Gastroesophageal sphincter (tissue), 4 donors: ENCODE data around the gene ZNF597. TPM values are rescaled to one million over a fixed set of nuclear protein-coding genes. Genes with fewer than 3 reads are reported as not detected.

Experiments
- ATAC-seq: fragments of 150-250 bp; one replicate; pipeline ENCODE4 v1.9.1; 2016; ENCODE audit warnings: mild to moderate bottlenecking, moderate library complexity
- H3K27ac ChIP-seq, 4 donors: fragments of 200-600 bp; sonication (generic) in 3 of 4; 1 replicate in 3 of 4; 2 replicates in 1 of 4; pipeline ENCODE4 v1.5.1; 2016 to 2019
- H3K27me3 ChIP-seq: fragments of 200-600 bp; sonication (generic); one replicate; pipeline ENCODE4 v1.5.1; 2019
- H3K36me3 ChIP-seq, 2 donors: fragments of 200-600 bp; sonication (generic); one replicate each; pipeline ENCODE4 v1.5.1; 2019; ENCODE audit warnings: control low read depth in 1 of 2
- H3K4me1 ChIP-seq, 3 donors: fragments of 200-600 bp; sonication (generic); 1 replicate in 2 of 3; 2 replicates in 1 of 3; pipeline ENCODE4 v1.5.1; 2016 to 2019; ENCODE audit warnings: control low read depth in 2 of 3
- H3K4me3 ChIP-seq, 2 donors: fragments of 200-600 bp; sonication (generic); one replicate each; pipeline ENCODE4 v1.5.1; 2019; ENCODE audit warnings: mild to moderate bottlenecking in 1 of 2, moderate library complexity in 1 of 2
- H3K9me3 ChIP-seq, 3 donors: fragments of 200-600 bp; sonication (generic); one replicate each; pipeline ENCODE4 v1.5.1; 2017 to 2019; ENCODE audit warnings: control low read depth in 2 of 3
- EP300 ChIP-seq: sonication (generic); formaldehyde crosslinking; IDR thresholded peaks from one replicate; pipeline ENCODE4 v1.6.1; 2017; ENCODE audit warnings: antibody characterized with exemption, mild to moderate bottlenecking
- POLR2A ChIP-seq, 2 donors: fragments of 450-650 bp; IDR thresholded peaks; one replicate each; pipeline ENCODE4 v1.6.1; 2017; ENCODE audit warnings: antibody characterized with exemption in 2 of 2, mild to moderate bottlenecking in 2 of 2, moderate library complexity in 1 of 2
- POLR2AphosphoS5 ChIP-seq: sonication (generic); formaldehyde crosslinking; IDR thresholded peaks from one replicate; pipeline ENCODE4 v1.6.1; 2017; ENCODE audit warnings: antibody characterized with exemption
- WGBS, 2 donors: methylation state at CpG; one replicate each; pipeline ENCODE4 v1.1.5; 2018; ENCODE audit warnings: low coverage in 1 of 2; 5-methylcytosine and 5-hydroxymethylcytosine counted together
- total RNA-seq, 4 donors: library from RNA; depleted of rRNA; stranded (reverse); fragments of >200 nt; gene quantifications; one replicate each; pipeline ENCODE4 v1.1.0, GENCODE V29; 2016
- TF ChIP-seq, protein P1 (sequence below), 4 experiments: fragments of 200-600 bp in 2 of 4; fragments of 450-650 bp in 2 of 4; sonication (generic) in 1 of 4; IDR thresholded peaks; one replicate each; pipeline ENCODE4 v1.5.1; 2017 to 2019; ENCODE audit warnings: antibody characterized with exemption in 4 of 4, mild to moderate bottlenecking in 2 of 4, moderate library complexity in 2 of 4

ZNF597 gene
- total RNA-seq, 4 donors from 2014 or later = 1.4 to 2.8 (median 2.2) TPM

DNA sequence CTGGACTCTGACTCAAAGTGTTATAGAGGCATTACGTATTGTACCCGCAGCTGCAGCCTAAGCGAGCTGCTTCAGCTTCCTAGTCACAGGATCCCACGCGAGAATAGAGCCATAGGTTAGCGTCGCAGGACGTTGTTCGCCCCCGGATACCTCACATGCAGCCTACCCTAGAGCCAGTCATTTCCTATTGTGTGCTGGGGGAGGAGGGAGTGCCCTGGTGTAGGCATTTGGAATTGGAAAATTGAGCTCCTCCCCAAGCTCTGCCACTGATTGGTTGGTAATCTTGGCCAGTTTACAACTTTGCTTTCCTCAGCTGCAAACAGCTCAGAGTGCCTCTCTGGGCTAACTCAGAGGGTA, 706 bp upstream of the ZNF597 start:
- peak overlapping the region; percentile 54 to 62 for H3K4me3 ChIP-seq
- TF ChIP-seq POLR2AphosphoS5 = no peak
- peak overlapping the region; percentile 44 to 80 (median 76) for H3K27ac ChIP-seq
- no CpG with 5 or more reads among the region's 10 CpGs for WGBS, 2 donors
- H3K36me3 ChIP-seq = peaks cover 0 to 32% of the 10 kb centered on the region in 2 donors
- peak; percentile 51 for ATAC-seq
- H3K27me3 ChIP-seq = no peaks in the 10 kb centered on the region
- H3K9me3 ChIP-seq = peaks cover 0 to 31% (median 0%) of the 10 kb centered on the region in 3 donors
- peaks cover 0 to 21% (median 0%) of the 10 kb centered on the region in 3 donors for H3K4me1 ChIP-seq

DNA sequence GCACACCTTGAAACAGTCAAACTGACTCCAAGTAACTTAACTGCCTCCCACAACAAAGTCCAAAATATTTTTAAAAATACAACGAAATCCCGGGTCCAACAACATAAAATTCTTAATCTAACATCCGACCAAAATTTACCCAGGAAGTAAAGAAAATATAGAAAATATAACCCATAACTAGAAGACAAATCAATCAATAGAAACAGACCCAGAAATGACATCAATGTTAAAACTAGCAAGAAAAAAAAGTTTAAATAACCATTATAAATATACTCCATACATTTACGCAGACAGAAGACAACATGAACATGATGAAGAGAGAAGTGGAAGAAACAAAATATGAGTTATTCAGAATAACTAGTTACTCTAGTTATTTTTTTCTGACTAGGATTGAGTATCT, 3.7 kb downstream of the ZNF597 start:
- peaks cover 5% of the 10 kb centered on the region for H3K27me3 ChIP-seq
- H3K9me3 ChIP-seq = peaks cover 0 to 39% (median 0%) of the 10 kb centered on the region in 3 donors
- WGBS, 2 donors = 83 to 93% methylated on average over 3 to 4 of the region's 4 CpGs
- ATAC-seq = no peak
- TF ChIP-seq, protein P1, sequence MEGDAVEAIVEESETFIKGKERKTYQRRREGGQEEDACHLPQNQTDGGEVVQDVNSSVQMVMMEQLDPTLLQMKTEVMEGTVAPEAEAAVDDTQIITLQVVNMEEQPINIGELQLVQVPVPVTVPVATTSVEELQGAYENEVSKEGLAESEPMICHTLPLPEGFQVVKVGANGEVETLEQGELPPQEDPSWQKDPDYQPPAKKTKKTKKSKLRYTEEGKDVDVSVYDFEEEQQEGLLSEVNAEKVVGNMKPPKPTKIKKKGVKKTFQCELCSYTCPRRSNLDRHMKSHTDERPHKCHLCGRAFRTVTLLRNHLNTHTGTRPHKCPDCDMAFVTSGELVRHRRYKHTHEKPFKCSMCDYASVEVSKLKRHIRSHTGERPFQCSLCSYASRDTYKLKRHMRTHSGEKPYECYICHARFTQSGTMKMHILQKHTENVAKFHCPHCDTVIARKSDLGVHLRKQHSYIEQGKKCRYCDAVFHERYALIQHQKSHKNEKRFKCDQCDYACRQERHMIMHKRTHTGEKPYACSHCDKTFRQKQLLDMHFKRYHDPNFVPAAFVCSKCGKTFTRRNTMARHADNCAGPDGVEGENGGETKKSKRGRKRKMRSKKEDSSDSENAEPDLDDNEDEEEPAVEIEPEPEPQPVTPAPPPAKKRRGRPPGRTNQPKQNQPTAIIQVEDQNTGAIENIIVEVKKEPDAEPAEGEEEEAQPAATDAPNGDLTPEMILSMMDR (IDR thresholded peaks at IDR 0.05) = no peak
- no peak for TF ChIP-seq POLR2AphosphoS5
- no peak for TF ChIP-seq POLR2A (IDR thresholded peaks at IDR 0.05)
- no peak for TF ChIP-seq EP300
- H3K4me3 ChIP-seq = no peak overlapping the region
- H3K27ac ChIP-seq = no peak overlapping the region
- H3K4me1 ChIP-seq = peaks cover 0 to 18% (median 0%) of the 10 kb centered on the region in 3 donors
- peaks cover 0 to 53% of the 10 kb centered on the region in 2 donors for H3K36me3 ChIP-seq

DNA sequence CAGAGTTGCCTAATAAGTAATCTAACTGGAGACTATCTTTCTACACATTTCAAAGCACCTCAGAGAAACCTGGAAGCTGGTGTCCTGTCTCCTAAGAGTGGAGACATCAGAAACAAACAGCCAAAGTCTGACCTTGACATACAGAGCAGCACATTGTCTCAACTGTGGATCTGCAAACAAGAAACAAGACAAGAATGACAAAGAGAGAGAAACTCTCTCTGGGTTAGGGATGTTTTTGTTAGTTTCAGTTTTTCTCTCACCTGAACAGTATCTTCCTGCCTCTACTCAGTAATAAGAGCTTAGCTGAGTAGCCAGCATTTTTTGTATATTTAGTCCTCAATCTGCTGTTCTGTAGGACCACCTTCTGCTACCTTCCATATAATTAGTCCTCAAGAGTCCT, 8.9 kb downstream of the ZNF597 start:
- no peak overlapping the region for H3K27ac ChIP-seq
- no peak for ATAC-seq
- peaks cover 0 to 48% of the 10 kb centered on the region in 2 donors for H3K36me3 ChIP-seq
- H3K9me3 ChIP-seq = peaks cover 0 to 26% (median 0%) of the 10 kb centered on the region in 3 donors
- no peak overlapping the region for H3K4me3 ChIP-seq
- H3K27me3 ChIP-seq = peaks cover 5% of the 10 kb centered on the region
- TF ChIP-seq, protein P1 (IDR thresholded peaks at IDR 0.05) = no peak
- no peak for TF ChIP-seq POLR2AphosphoS5
- no peak for TF ChIP-seq EP300
- TF ChIP-seq POLR2A (IDR thresholded peaks at IDR 0.05) = no peak
- no peaks in the 10 kb centered on the region for H3K4me1 ChIP-seq

DNA sequence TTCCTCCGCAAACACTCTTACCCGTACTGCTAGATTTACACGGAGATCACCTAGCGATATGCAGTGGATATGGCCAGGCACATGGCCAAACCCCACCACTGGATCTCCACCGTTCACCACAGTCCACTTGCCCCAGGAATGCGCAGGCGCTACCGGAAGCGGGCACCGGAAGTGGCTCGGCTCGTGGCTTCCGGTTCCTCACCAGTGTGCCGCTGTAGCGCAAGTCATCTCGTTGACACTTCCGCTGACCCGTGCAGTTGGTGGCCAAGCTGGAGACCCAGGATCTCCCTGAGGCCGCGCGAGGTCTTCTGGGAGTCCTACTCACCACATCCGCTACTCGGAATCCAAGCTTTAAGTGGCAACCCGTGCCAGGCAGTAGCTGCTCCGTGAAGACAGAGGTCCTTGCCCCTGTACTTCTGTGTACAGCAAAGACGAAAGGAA, 11.5 kb downstream of the ZNF597 start:
- H3K4me1 ChIP-seq = no peaks in the 10 kb centered on the region
- H3K27ac ChIP-seq = no peak overlapping the region
- H3K9me3 ChIP-seq = peaks cover 0 to 15% (median 0%) of the 10 kb centered on the region in 3 donors
- TF ChIP-seq POLR2A (IDR thresholded peaks at IDR 0.05) (no peak), POLR2AphosphoS5 (no peak), EP300 (no peak)
- TF ChIP-seq, protein P1 (IDR thresholded peaks at IDR 0.05) = no peak
- no peak for ATAC-seq
- WGBS, 2 donors = 52% methylated on average over 15 of the region's 26 CpGs; no CpG with 5 or more reads in 1 of the 2 donors
- peak overlapping the region in 1 of 2 donors; percentile 35 for H3K4me3 ChIP-seq
- H3K36me3 ChIP-seq = peaks cover 0 to 30% of the 10 kb centered on the region in 2 donors
- H3K27me3 ChIP-seq = peaks cover 5% of the 10 kb centered on the region

DNA sequence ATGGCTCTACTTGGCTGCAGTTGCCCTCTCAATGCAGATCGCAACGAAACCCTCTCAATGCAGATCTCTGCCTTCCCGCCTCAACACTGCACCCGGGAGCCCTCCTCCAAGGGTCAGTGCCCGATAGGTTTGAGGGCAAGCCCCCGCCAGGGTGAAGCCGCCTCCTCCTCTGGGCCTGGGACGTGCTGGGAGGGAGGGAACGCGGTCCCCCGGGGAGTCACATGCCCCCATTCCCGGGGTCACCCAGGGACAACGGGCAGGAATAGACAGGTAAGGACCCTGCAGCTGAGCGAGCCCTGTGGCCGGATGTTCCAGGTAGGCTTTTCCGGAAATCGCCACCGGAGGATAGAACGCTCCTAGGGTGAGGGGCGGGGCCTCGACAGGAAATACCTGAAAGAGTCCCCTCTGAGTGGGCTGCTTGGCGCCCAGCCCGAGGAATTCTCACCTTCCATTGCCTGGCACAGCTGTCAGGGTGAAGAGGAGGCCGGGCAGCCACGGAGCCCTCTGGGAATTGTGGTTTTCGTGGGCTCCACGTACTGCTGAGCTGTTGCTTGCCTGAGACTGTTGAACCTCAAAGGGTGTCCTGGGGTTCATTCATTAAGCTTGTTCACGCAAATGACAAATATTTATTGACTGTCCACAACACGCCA, 29.4 kb downstream of the ZNF597 start:
- Histone ChIP-seq H3K36me3 (peaks cover under 1 to 26% of the 10 kb centered on the region in 2 donors), H3K9me3 (peaks cover 3 to 98% (median 5%) of the 10 kb centered on the region in 3 donors), H3K27ac (no peak overlapping the region), H3K4me1 (no peaks in the 10 kb centered on the region), H3K27me3 (no peaks in the 10 kb centered on the region), H3K4me3 (no peak overlapping the region)
- no peak for ATAC-seq
- WGBS, 2 donors = 36 to 48% methylated on average over 6 of the region's 29 CpGs
- TF ChIP-seq POLR2AphosphoS5 (no peak), EP300 (no peak), POLR2A (IDR thresholded peaks at IDR 0.05) (no peak)
- TF ChIP-seq, protein P1 (IDR thresholded peaks at IDR 0.05) = no peak
